Lower lobe of right lung (tissue), 2 donors: ENCODE results near the gene PCDHGA1. TPM values are rescaled to one million over a fixed set of nuclear protein-coding genes. Genes with fewer than 3 reads are reported as not detected.
A peak's percentile ranks its signal among the peaks of the same experiment; 100 is the strongest.

ENCODE experiments used
- ATAC-seq, 2 donors: fragments of 200-7000 bp; cut with Tn5 transposase; one replicate each; pipeline ENCODE4 v1.9.1; 2020 to 2022; ENCODE audit warnings: mild to moderate bottlenecking in 2 of 2, moderate library complexity in 2 of 2
- DNase-seq: peaks from one replicate; pipeline ENCODE4 v3.0.0-alpha.2; 2020
- H3K27ac ChIP-seq: fragments of 200-600 bp; one replicate; pipeline ENCODE4 v1.8.0; 2022
- H3K27me3 ChIP-seq: fragments of 200-600 bp; one replicate; pipeline ENCODE4 v1.8.0; 2022; ENCODE audit warnings: low read depth
- H3K36me3 ChIP-seq: fragments of 200-600 bp; one replicate; pipeline ENCODE4 v1.8.0; 2022; ENCODE audit warnings: mild to moderate bottlenecking
- H3K4me1 ChIP-seq: fragments of 200-600 bp; one replicate; pipeline ENCODE4 v1.8.0; 2022
- H3K4me3 ChIP-seq: fragments of 200-600 bp; one replicate; pipeline ENCODE4 v1.8.0; 2022; ENCODE audit warnings: mild to moderate bottlenecking
- H3K9me3 ChIP-seq: fragments of 200-600 bp; one replicate; pipeline ENCODE4 v1.8.0; 2022
- CTCF ChIP-seq: fragments of 200-600 bp; IDR thresholded peaks from one replicate; pipeline ENCODE4 v1.8.0; 2022; ENCODE audit warnings: antibody characterized with exemption, mild to moderate bottlenecking
- intact Hi-C: fragments of 100-400 bp; cut with DNase I; formaldehyde crosslinking; loops from one replicate; pipeline ENCODE4 v1.11.0; 2022
- total RNA-seq: library from RNA; stranded (reverse); fragmentation: NEBNext Ultra II Directional; extraction: Animal tissue kit (Norgen Biotek cat#: 25700); gene quantifications from one replicate; pipeline ENCODE4 v1.2.1, GENCODE V29; 2021
- donor health status: DM: no; HTN: yes; CAD: no; lungs with severe emphysema.

Gene PCDHGA1
- total RNA-seq, 1 donor from 2014 or later = 0.53 TPM

GRCh38 chr5:141511771-141512325 lies 181.5 kb downstream of the PCDHGA1 start:
- no peak for TF ChIP-seq CTCF
- peaks cover 77% of the 10 kb centered on the region for H3K4me1 ChIP-seq

DNA sequence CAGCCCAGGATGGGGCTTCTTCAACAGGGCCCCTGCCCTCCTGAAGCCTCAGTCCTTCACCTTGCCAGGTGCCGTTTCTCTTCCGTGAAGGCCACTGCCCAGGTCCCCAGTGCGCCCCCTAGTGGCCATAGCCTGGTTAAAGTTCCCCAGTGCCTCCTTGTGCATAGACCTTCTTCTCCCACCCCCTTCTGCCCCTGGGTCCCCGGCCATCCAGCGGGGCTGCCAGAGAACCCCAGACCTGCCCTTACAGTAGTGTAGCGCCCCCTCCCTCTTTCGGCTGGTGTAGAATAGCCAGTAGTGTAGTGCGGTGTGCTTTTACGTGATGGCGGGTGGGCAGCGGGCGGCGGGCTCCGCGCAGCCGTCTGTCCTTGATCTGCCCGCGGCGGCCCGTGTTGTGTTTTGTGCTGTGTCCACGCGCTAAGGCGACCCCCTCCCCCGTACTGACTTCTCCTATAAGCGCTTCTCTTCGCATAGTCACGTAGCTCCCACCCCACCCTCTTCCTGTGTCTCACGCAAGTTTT lies 182.1 kb downstream of the PCDHGA1 start:
- H3K4me3 ChIP-seq = peak overlapping the region; percentile 64
- no peaks in the 10 kb centered on the region for H3K27me3 ChIP-seq
- intact Hi-C loops = no loop called here
- DNase-seq = peak; percentile 91
- H3K36me3 ChIP-seq = peaks cover 45% of the 10 kb centered on the region
- H3K4me1 ChIP-seq = peaks cover 76% of the 10 kb centered on the region
- H3K27ac ChIP-seq = peak overlapping the region; percentile 87
- TF ChIP-seq CTCF = peak; percentile 92
- H3K9me3 ChIP-seq = no peaks in the 10 kb centered on the region
- ATAC-seq = peak; percentile 72 to 75

More at GRCh38 chr5:141511771-141512325, 181.5 kb downstream of the PCDHGA1 start:
- Histone ChIP-seq H3K36me3 (peaks cover 44% of the 10 kb centered on the region), H3K4me3 (no peak overlapping the region), H3K27me3 (no peaks in the 10 kb centered on the region), H3K9me3 (no peaks in the 10 kb centered on the region), H3K27ac (peak overlapping the region; percentile 87)
- DNase-seq (no peak), ATAC-seq (no peak)
- intact Hi-C loops = no loop called here

DNA sequence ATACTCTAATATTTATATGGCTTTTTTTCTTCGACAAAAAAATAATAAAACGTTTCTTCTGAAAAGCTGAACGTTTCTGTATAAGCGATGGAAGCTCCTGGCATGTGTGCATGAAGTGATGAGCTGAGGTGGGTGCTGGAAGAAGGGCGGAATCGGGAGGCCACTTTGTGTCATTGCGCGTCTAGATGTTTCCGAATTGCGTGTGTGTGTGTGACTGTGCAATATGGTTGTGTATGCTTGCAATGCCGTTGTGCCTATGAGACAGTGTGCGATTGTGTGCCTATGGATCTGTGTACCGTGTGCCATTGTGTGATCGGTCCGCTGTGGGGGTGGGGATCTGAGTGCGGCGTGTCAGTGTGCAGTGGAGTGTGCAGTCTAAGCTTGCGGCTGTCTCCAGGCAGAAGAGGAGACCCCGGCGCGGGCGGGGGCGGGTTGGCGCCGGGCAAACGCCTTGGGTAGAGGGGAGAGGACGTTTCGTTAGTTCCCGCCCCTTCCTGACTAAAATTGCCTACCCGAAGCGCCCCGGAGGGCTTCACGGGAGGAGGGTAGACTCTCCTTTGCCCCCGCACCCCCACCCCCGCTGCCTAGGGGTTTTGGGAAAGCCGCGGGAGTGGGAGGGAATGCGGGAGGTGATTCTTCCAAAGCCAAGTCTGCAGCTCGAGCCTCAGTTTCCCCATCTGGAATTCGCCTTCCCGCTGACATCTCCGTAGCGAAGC lies 182.8 kb downstream of the PCDHGA1 start:
- Histone ChIP-seq H3K36me3 (peaks cover 50% of the 10 kb centered on the region), H3K9me3 (no peaks in the 10 kb centered on the region), H3K4me1 (peaks cover 74% of the 10 kb centered on the region), H3K4me3 (peak overlapping the region; percentile 64), H3K27ac (peak overlapping the region; percentile 87), H3K27me3 (no peaks in the 10 kb centered on the region)
- DNase-seq (no peak), ATAC-seq (peak; percentile 16 to 34)
- intact Hi-C loops = no loop called here
- no peak for TF ChIP-seq CTCF

DNA sequence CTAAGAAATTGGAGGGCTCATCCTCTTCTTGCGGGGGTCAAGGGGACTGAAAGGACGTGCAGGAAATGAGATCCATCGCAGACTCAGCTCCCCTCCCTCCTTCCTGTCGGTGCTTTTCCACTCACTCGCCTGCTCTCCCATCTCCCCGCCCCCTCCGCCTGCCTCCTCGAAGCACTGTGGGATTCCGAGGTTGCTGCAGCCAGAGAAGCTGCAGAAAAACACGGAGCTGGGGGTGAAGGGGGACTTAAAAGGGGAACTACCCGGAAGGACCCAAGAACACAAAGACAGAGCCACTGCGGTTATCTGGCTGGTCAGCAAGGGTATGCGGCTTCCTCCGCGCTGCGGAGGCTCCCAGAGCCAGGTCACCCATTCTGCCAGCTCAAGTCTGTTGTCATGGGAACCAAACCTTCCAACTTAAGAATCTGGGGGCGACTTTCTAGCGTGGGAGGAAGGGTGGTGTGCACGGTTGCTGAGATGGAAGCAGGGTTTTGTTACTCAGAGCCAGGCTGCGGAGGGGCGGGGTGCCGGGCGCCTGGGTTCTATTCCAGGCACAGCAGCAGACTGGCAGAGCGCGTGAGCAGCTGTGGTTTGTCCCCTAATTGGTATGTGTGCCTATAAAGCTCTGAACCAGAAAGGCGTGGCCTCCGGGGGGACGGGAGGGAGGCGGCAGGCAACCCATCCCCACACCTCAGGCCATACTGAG lies 183.5 kb downstream of the PCDHGA1 start:
- Histone ChIP-seq H3K27me3 (no peaks in the 10 kb centered on the region), H3K9me3 (no peaks in the 10 kb centered on the region), H3K36me3 (peaks cover 56% of the 10 kb centered on the region), H3K4me1 (peaks cover 71% of the 10 kb centered on the region), H3K27ac (peak overlapping the region; percentile 87), H3K4me3 (peak overlapping the region; percentile 64)
- TF ChIP-seq CTCF = no peak
- ATAC-seq (peak; percentile 55 to 56), DNase-seq (peak; percentile 80)
- intact Hi-C loops = no loop called here

DNA sequence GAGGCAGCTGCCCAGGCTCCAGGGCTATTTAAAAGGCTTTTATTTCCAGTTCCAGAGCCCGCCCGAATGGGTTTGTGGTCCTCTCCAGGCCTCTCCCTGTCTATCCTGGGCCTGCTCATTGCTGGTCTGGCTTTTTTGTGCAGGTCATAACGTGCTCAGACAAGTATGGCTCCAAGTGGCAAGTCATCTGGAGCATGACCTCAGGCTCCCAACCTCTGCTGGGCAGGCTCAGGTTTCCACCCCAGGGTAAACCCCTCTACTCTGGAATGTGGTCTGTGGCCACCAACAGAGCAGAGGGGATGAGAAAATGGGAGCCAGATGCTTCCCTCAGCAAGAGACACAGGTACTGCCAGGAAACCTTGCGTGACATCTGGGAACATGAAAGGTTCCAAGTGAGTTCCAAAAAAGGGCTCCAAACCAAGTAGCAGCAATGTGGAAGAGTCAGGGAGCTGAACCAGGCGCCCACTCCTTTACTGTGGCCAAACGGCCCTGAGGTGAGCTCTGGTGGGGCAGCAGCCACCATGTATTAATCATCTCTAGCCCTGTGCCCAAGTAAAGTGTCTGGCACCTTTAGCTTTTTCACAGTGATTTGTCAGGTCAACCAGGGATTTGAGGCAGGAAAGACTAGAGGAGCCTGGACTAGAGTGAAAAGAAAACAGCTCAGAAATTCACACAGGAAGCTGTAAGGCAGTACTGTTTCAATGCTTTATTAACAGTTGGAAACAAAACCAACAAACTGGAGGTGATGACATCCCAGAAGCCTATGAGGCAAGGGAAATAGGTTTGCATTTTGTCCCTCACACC lies 184.2 kb downstream of the PCDHGA1 start:
- no peaks in the 10 kb centered on the region for H3K9me3 ChIP-seq
- DNase-seq (no peak), ATAC-seq (no peak)
- peaks cover 63% of the 10 kb centered on the region for H3K36me3 ChIP-seq
- H3K4me3 ChIP-seq = peak overlapping the region; percentile 64
- no peak for TF ChIP-seq CTCF
- H3K27me3 ChIP-seq = no peaks in the 10 kb centered on the region
- H3K4me1 ChIP-seq = peaks cover 71% of the 10 kb centered on the region
- intact Hi-C loops = no loop called here
- peak overlapping the region; percentile 87 for H3K27ac ChIP-seq
